GM19035 (cell line): Measurements from ENCODE around the gene USP38.
A peak's percentile ranks its signal among the peaks of the same experiment; 100 is the strongest.
"Not testable (repeated sequence)": the region's sequence is repeated elsewhere in the genome, so short reads cannot be mapped to it uniquely, and the experiment has no call there.

Source experiments
- ATAC-seq: cut with Tn5 transposase; IDR thresholded peaks from one replicate; pipeline ENCODE4 v1.9.1; 2021; ENCODE audit not compliant: unreplicated experiment

USP38 gene, protein sequence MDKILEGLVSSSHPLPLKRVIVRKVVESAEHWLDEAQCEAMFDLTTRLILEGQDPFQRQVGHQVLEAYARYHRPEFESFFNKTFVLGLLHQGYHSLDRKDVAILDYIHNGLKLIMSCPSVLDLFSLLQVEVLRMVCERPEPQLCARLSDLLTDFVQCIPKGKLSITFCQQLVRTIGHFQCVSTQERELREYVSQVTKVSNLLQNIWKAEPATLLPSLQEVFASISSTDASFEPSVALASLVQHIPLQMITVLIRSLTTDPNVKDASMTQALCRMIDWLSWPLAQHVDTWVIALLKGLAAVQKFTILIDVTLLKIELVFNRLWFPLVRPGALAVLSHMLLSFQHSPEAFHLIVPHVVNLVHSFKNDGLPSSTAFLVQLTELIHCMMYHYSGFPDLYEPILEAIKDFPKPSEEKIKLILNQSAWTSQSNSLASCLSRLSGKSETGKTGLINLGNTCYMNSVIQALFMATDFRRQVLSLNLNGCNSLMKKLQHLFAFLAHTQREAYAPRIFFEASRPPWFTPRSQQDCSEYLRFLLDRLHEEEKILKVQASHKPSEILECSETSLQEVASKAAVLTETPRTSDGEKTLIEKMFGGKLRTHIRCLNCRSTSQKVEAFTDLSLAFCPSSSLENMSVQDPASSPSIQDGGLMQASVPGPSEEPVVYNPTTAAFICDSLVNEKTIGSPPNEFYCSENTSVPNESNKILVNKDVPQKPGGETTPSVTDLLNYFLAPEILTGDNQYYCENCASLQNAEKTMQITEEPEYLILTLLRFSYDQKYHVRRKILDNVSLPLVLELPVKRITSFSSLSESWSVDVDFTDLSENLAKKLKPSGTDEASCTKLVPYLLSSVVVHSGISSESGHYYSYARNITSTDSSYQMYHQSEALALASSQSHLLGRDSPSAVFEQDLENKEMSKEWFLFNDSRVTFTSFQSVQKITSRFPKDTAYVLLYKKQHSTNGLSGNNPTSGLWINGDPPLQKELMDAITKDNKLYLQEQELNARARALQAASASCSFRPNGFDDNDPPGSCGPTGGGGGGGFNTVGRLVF

DNA sequence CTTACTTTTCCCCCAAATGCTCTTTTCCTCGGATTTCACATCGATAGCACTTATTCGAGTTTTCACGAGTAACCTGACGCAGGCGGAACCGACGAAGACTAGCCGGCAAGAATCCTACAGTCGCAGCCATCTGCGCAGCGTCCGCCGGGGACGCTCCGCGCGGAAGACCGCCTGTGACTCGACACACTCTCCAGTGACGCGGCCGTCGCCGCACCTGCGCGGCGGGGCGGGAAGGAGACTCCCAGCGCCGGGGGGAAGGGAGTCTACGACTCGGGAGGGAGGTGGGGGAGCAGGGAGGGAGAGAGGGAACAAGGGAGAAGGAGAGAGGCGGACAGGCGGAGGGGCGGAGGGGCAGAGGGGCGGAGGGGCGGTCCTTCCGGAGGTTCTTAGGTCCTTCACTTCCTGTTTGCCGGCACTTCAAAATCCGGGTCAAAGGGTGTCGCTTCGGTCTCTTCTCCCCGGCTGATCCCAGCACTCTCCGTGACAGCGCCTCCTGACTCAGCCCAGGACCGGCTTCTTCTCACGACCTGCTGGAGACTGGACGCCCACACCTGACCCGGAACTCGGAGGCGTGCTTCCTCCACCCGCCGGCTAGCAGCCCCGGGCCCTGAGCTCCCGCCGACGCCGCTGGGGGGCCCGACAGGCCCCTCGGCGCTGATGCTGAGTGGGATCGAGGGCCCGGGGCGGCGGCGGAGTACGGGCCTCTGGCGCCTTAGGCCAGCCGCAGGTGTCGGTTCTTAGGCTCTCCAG is at the start of gene USP38:
Gene USP38, plus strand, starts transcription at position 415 of the 750 bp plus-strand sequence. CDS start 534 bp downstream, outside the sequence.
- ATAC-seq: peak; percentile 72

DNA sequence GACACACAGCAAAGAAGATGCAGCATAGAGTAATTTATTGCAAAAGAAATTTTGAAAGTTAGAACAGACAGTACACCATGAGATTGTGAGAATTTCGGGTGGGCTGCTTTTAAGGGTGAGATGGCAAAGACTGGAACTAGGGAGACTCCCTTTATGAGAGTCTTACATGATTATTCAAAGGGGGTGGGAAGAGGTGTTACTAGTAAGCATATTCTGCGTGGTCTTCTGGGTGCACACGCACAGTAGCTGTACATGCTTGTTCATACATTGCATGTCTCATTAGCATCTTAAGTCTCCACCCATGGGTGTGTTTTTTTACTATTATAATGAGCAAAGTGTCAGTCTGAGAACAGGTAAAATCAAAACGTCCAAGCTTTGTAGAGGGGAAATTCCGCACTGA is 49.4 kb upstream of the USP38 start:
- no peak for ATAC-seq

DNA sequence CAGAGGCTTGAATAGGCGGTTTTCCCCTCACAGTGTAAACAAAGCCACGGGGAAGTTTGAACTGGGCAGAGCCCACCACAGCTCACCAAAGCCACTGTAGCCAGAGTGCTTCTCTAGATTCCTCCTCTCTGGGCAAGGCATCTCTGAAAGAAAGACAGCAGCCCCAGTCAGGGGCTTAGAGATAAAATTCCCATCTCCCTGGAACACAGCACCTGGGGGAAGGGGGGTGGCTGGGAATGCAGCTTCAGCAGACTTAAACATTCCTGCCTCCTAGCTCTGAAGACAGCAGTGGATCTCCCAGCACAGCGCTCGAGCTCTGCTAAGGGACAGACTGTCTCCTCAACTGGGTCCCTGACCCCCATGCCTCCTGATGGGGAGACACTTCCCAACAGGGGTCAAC is 44.0 kb upstream of the USP38 start:
- no peak for ATAC-seq

DNA sequence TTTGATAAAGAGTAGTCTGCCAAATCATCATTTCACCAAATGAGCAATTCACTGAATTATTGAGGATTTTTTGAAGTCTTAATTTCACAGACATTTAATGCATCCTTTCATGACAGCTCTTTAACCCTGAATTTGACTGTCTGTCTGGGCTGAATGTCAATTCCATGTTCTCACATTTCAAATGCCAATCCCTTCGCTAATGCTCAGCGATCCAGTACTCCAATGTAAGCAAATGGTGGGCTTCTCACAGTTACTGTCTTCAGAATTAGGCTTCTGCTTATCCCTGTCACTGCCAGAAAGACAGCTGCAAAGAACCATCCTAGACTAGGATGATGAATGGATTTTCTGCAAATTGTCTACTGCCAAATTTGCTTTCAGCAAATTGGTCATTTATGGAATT is 36.2 kb upstream of the USP38 start:
- no peak for ATAC-seq

DNA sequence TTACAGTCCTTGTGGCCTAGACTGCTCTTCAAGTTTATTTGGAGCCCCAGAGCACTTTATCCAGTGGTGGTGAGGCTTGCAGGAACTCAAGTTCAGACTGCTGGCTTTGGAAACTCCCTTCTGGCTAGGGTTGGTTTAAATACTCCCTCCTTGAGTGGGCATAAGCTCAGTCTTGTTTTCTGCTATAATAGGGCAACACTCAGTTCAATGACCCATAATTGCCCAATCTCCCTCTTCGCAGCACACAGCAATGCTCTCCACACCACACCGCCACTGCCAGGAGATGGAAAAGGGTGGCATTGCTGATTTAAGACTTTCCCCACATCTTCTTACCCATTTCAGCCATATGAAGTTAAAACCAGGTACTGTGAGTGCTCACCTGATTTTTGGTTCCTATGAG is 27.9 kb upstream of the USP38 start:
- no peak for ATAC-seq

DNA sequence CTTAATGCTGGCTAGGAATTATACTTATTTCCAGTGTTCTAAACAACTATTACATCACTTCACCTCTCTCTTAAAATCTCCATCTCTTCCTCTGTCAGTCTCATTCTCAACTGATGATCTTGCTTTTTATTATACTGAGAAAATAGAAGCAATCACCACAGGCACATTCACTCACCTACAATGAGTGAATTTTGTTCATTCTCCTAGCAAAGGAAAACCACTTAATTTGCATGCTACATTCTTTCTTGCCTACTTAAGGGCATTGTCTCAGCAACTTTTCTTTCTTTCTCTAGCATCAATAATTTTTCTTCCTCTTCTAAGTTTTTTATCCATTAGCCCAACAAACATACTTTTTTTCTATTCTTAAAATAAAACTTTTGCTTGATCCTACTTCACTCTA is 21.1 kb upstream of the USP38 start:
- ATAC-seq: no peak

DNA sequence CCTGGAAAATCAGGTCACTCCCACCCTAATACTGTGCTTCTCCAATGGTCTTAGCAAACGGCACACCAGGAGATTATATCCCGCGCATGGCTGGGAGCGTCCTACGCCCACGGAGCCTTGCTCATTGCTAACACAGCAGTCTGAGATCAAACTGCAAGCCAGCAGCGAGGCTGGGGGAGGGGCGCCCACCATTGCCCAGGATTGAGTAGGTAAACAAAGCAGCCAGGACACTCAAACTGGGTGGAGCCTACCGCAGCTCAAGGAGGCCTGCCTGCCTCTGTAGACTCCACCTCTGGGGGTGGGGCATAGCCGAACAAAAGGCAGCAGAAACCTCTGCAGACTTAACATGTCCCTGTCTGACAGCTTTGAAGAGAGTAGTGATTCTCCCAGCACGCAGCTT is 18.0 kb upstream of the USP38 start:
- not testable (repeated sequence) for ATAC-seq

DNA sequence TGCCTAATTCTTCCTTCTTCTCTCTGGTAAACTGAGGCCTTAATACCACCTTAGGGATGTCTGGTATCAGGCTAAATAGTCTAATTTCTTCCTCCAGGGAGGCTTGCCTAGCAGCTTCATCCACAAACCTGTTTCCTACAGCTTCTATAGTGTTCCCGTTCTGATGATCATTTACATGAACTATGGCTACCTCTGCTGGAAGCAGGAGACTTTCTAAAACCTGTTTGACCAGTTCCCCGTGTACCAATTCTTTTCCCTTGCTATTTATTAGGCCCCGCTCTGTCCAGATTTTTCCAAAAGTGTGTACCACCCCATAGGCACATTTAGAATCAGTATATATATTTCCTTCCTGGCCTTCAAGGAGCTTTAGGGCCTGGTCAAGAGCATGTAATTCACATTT is 5.8 kb upstream of the USP38 start:
- no peak for ATAC-seq

DNA sequence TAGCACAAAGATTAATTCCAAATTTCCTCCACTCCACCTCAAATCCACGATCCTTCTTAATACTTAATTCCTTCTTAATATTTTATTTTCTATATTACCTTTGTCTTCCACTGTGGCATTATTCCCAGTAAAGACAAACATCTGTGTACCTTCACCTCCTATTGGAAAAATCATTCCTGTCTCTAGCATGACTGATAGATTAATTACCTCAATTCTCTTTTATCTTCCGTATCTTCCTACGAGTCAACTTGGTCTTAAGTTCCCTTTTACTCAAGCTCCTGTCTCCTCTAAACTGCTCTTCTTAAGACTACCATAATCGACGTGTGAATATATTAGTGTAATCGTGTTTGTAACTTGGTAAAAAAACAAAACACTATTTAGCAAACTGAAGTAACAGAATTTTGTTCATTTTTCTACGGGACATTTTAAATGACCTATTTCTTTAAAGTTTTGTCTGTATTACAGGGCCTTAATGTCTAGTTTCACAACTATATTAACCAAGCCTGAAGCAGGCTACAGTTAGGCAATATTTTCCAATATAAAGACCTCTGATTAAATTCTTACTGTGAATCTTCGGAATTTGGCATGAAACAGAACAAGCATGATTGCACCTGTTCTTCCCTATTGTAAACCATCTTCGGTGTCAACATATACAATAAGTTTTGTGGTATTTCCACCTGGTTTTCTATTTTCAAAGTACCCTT is 1.1 kb upstream of the USP38 start:
- ATAC-seq: no peak

DNA sequence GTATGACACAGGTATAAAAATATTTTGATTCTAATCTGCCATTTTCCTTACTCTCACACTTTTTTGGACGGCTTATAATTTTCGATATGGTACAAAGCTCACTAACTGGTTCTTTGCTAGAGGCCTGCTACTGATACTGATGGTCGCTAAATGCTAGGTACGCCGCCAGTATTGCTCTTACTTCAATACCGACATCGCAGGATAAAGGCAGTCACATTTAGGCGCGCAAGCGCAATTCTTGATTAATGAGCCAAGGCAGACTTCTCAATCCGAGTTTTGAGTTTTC is 557 bp upstream of the USP38 start:
- ATAC-seq: peak; percentile 28

DNA sequence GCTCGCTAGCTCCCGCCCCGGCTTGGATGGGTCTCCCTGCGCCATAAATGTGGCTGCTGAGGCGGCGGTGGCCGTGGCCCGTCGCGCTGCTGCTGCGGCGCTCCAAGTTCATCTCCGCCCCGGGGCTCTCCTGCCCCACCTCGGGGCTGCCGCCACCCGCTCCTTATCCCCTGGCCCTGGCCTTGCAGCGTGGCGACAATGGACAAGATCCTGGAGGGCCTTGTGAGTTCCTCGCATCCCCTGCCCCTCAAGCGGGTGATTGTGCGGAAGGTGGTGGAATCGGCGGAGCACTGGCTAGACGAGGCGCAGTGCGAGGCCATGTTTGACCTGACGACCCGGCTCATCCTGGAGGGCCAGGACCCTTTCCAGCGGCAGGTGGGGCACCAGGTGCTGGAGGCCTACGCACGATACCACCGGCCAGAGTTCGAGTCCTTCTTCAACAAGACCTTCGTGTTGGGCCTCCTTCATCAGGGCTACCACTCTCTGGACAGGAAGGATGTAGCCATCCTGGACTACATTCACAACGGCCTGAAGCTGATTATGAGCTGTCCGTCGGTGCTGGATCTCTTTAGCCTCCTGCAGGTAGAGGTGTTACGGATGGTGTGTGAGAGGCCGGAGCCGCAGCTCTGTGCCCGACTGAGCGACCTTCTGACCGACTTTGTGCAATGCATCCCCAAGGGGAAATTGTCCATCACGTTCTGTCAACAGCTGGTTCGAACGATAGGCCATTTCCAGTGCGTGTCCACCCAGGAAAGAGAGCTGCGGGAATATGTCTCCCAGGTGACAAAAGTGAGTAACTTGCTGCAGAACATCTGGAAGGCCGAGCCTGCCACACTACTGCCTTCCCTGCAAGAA is 763 bp downstream of the USP38 start:
- peak; percentile 26 for ATAC-seq

DNA sequence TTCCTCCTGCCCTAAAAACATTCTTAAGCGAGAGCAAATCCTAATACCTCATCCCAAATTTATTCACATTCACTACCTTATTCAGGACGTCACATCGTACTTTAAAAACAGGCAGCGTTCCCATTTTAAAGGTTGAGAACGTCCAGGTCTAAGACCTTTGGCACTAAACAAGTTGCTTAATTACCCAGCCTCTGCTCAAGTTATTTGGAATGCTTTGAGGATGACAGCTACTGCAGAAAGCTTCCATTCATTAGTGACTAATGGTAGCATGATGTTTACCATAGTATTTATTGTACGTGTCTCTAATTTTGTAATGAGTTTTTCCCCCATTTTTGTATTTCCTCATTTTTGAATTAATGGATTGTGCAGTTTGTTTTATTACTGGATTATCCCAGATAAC is 1.5 kb downstream of the USP38 start:
- ATAC-seq: no peak

DNA sequence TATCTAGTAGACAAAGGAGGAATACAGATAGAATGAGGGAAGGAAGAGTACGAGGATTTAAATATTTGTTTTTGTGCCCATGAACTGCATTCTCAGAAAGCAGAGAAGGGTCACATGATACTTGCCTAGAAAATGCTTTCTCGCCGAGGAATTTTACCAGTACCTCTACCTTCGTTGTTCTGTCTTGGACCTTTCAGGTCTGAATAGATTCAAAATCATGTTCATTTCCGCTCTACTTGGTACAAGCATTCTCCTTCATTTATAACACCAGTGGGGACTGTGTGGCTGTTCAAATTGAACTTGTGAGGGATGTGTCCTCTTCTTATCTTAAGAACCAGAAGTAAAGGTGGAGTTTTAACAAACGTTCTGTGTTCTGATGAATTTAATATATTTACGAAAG is 1.9 kb downstream of the USP38 start:
- no peak for ATAC-seq

DNA sequence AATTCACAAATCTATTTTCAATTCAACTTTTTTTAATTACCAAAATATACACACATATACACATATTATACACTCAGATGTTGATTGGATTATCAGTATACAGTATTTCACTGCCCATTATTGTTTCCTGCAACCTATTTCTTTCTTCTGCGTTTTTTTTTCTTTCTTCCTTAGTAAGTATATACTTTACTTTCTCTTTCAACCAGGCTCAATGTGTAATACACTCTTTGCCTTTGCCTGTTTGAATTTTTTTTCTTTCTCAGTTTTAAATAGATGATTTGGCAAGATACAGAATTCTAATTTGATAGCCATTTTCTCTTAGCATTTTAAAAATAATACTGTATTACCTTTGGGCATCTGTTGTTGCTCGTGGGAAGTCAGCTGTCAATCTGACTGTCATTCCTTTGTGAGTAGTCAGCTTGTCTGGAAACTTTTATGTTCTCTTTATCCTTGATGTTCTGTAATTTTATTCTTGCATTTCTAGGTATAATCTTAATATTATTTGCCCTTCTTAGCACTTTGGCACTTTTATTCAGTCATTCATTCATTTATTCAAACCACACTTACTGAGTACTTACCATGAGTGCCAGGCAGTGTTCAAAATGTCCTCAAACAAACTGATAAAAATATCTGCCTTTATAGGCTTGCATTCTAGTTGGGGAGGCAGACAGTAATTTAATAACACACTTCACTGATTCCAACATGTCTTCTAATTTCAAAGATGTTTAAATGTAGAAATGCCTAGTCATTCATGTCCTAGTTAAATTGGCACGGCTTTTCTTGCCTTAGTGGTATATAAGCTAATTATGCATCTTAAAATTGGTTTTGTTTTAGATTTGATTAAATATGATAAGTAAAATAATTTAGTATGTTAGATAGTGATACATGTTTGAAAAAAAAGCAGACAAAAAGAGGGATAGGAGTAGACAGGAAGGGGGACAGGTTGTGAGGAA is 3.7 kb downstream of the USP38 start:
- no peak for ATAC-seq

DNA sequence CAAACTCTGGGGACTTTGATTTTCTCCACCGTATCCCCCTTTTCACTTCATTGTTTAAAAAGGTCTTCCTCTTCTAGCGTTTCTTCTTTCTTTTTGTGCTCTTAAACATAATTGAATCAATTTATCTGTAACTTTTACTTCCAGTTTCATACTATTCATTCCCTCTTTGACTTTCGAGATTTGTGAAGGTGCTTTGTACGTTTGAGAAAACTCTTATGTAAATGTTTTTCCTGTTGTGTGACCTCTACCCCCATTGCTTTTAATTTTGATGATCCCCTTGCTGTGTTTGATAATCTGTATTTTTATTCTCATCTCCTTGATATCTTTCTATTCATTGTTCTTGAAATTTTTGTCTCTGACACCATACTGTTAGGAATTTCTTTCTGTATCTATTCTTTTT is 4.8 kb downstream of the USP38 start:
- no peak for ATAC-seq

DNA sequence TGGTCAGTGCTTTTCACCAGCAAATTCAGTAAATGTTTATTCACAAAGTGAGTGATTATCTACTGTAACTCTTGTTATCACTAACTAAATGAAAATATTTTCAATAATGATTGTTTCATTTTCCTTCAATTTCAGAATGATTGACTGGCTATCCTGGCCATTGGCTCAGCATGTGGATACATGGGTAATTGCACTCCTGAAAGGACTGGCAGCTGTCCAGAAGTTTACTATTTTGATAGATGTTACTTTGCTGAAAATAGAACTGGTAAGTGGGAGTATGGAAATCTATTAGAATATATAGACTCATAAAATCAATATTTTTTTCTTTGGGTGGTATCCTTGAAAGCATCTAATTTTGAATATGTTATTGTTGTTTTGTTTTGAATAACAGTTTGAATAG is 10.9 kb downstream of the USP38 start:
- no peak for ATAC-seq

DNA sequence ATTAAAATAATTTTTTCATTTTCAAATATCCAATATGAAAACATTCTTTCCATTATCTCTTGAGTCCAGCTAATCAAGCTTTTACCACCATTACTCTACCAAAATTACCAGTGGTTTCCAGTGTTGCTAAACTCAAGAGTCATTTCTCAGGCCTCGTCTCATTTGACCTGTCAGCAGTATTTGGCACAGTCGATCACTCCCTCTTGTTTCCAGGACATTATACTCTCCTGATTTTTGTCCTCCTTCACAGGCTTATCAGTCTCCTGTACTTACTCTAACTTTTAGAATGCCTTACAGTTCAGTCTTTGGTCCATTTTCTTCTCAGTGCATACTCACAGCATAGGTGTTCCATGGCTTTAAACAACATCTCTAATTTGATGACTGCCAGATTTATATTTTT is 11.6 kb downstream of the USP38 start:
- ATAC-seq: no peak

DNA sequence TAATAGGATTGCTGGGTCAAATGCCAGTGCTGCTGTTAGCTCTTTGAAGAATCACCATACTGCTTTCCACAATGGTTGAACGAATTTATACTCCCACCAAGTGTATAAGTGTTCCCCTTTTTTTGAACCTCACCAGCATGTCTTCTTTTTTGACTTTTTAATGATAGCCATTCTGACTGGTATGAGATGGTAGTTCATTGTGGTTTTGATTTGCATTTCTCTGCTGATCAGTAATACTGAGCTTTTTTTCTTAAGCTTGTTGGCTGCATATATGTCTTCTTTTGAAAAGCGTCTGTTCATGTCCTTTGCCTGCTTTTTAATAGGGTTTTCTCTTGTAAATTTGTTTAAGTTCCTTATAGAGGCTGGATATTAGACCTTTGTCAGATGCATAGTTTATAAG is 14.8 kb downstream of the USP38 start:
- ATAC-seq: no peak

DNA sequence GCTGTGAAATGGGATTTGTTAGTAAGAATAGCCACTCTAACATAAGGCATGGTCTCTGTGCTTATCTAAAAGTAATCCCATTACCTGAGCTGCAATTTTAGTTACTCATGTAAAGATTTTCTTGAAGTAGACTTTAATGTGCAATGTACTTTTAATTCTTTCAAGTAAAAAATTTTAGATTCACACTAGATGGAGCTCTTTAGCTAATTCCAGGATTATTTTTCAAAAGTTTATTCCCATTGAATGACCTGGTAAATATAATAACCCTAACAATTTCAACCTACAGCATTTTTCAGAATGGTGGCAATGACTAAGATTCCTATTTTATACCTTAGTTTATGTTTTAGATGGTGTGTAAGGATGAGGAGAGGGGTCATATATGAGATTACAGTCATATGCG is 18.1 kb downstream of the USP38 start:
- no peak for ATAC-seq
